ENCODE results near the gene SMARCA1.

DNA sequence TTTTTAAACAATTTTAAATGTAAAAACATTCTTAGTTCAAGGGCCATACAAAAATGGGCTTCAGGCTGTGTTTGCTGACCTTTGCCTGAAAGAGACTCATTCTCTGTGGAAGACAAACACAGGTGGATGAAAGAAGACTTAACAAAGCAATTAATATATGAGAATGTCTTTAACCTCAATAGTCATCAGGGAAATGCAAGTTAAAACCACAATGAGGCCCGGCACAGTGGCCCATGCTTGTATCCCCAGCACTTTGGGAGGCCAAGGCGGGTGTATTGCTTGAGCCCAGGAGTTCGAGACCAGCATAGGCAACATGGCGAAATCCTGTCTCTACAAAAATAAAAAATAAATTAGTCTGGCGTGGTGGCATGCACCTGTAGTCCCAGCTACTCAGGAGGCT is 7.1 kb upstream of the SMARCA1 start:
- TF ChIP-seq, protein P1, sequence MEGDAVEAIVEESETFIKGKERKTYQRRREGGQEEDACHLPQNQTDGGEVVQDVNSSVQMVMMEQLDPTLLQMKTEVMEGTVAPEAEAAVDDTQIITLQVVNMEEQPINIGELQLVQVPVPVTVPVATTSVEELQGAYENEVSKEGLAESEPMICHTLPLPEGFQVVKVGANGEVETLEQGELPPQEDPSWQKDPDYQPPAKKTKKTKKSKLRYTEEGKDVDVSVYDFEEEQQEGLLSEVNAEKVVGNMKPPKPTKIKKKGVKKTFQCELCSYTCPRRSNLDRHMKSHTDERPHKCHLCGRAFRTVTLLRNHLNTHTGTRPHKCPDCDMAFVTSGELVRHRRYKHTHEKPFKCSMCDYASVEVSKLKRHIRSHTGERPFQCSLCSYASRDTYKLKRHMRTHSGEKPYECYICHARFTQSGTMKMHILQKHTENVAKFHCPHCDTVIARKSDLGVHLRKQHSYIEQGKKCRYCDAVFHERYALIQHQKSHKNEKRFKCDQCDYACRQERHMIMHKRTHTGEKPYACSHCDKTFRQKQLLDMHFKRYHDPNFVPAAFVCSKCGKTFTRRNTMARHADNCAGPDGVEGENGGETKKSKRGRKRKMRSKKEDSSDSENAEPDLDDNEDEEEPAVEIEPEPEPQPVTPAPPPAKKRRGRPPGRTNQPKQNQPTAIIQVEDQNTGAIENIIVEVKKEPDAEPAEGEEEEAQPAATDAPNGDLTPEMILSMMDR (IDR thresholded peaks at IDR 0.05), result no peak
- TF ChIP-seq POLR2AphosphoS5 (IDR thresholded peaks at IDR 0.05; ENCODE audit: insufficient read depth in 1 of 2, low read depth in 1 of 2), result no peak

Measured in vagina (tissue), 2 donors.